Smooth muscle cell (in vitro differentiated cells): Measurements from ENCODE around the gene LGR4. TPM values are rescaled to one million over a fixed set of nuclear protein-coding genes. Genes with fewer than 3 reads are reported as not detected.
A peak's percentile ranks its signal among the peaks of the same experiment; 100 is the strongest.

Experiments used
- DNase-seq: peaks from one replicate; lab custom pipeline; 2025; ENCODE audit not compliant: unreplicated experiment; lab: John Stamatoyannopoulos, UW
- H2AFZ ChIP-seq: fragments of 200-600 bp; sonication (generic); 2 replicates; pipeline ENCODE4 v1.6.0; 2016; ENCODE audit warnings: antibody characterized with exemption, low read depth, mild to moderate bottlenecking
- H3F3A ChIP-seq: fragments of 200-600 bp; sonication (generic); 2 replicates; pipeline ENCODE4 v1.6.0; 2017; ENCODE audit warnings: antibody characterized with exemption, low read depth
- H3K27ac ChIP-seq: fragments of 200-600 bp; sonication (generic); 2 replicates; pipeline ENCODE4 v1.5.1; 2016; ENCODE audit warnings: low read depth, mild to moderate bottlenecking
- H3K27me3 ChIP-seq: fragments of 200-600 bp; sonication (generic); 2 replicates; pipeline ENCODE4 v1.6.1; 2016; ENCODE audit warnings: low read depth, mild to moderate bottlenecking
- H3K36me3 ChIP-seq: fragments of 200-600 bp; sonication (generic); 2 replicates; pipeline ENCODE4 v1.5.1; 2016; ENCODE audit warnings: low read depth
- H3K4me1 ChIP-seq: fragments of 200-600 bp; sonication (generic); 2 replicates; pipeline ENCODE4 v1.5.1; 2016; ENCODE audit warnings: low read depth
- H3K4me2 ChIP-seq: fragments of 200-600 bp; sonication (generic); 2 replicates; pipeline ENCODE4 v1.6.0; 2016; ENCODE audit warnings: mild to moderate bottlenecking
- H3K4me3 ChIP-seq: fragments of 200-600 bp; sonication (generic); 2 replicates; pipeline ENCODE4 v1.5.1; 2016; ENCODE audit warnings: mild to moderate bottlenecking
- H3K79me2 ChIP-seq: fragments of 200-600 bp; sonication (generic); 2 replicates; pipeline ENCODE4 v1.6.0; 2016; ENCODE audit warnings: low read depth, mild to moderate bottlenecking
- H3K9ac ChIP-seq: fragments of 200-600 bp; sonication (generic); 2 replicates; pipeline ENCODE4 v1.6.0; 2016; ENCODE audit warnings: low read depth
- H3K9me3 ChIP-seq: fragments of 200-600 bp; sonication (generic); replicated peaks from 2 replicates; pipeline ENCODE4 v1.5.1; 2016; ENCODE audit warnings: low read depth
- H4K20me1 ChIP-seq: fragments of 200-600 bp; sonication (generic); 2 replicates; pipeline ENCODE4 v1.6.0; 2016; ENCODE audit warnings: low read depth
- WGBS: methylation state at CpG from one replicate; pipeline ENCODE4 v1.1.7; 2016; ENCODE audit warnings: low lambda C conversion rate; 5-methylcytosine and 5-hydroxymethylcytosine counted together
- polyA plus RNA-seq: library from polyadenylated mRNA; unstranded; fragments of >200 nt; fragmentation: Nextera tagmentation; extraction: Ambion mirVana; gene quantifications from 2 replicates; pipeline ENCODE4 v1.2.1, GENCODE V29; 2016
- total RNA-seq: library from RNA; depleted of rRNA; stranded (reverse); fragments of >200 nt; gene quantifications from 2 replicates; pipeline ENCODE4 v1.2.3, GENCODE V29; 2014
- TF ChIP-seq, protein P1 (sequence below): fragments of 200-600 bp; sonication (generic); IDR thresholded peaks from 2 replicates; pipeline ENCODE4 v1.5.1; 2017; ENCODE audit warnings: borderline replicate concordance, mild to moderate bottlenecking, antibody characterized with exemption; ENCODE audit not compliant: insufficient read depth, poor library complexity, severe bottlenecking

LGR4 gene
- total and polyA plus RNA-seq, 2 experiments from 2014 or later: 21.4 to 96.5 TPM

DNA sequence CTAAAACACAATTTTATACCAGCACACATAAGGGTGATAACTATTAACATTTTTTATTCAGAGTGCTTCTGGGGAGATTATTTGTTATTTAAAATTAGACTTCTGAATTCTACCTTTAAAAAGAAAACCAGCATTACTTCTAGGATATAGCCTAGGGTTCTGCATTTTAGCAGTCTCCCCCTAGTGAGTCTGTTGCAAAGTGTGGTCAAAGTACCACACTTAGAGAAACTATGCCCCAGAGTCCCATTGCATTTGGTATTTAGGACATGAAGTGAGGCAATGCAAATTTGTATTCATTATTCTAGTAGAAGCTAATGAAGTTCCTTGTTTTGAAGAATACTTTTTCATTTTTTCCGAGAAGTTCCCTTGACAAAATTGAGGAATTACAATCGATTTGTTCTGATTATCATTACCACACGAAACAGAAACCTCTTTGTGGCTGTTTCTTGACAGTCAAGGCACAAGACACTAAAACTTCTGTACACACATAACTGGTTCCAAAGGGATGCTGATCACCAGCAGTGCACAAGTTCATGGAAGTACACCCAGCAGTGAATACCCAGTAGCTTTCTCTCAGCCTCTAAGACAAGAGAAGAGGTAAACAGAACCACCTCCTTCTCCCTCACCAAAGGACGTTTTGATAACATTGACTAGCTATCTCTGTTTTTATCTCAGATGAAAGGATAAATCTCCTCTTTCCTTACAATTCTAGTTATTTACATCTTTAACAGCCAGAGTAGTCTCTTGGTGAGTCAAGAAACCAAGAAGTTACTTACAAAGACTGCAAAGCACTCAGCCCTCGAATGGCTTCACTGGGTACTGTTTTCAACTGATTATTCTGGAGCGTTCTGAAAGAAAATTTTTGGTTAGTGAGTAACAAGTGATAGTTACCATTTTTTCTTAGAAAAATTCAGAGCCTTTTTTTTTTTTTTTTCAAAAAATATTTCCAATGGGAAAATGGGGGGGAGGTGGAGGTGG lies 82.0 kb downstream of the LGR4 start:
- H4K20me1 ChIP-seq: no peaks in the 10 kb centered on the region
- peak overlapping the region; percentile 5 for H3K9ac ChIP-seq
- no peak for DNase-seq
- peaks cover 2% of the 10 kb centered on the region for H3K79me2 ChIP-seq
- H3F3A ChIP-seq: peaks cover 20% of the 10 kb centered on the region
- no peaks in the 10 kb centered on the region for H3K27me3 ChIP-seq
- TF ChIP-seq, protein P1, sequence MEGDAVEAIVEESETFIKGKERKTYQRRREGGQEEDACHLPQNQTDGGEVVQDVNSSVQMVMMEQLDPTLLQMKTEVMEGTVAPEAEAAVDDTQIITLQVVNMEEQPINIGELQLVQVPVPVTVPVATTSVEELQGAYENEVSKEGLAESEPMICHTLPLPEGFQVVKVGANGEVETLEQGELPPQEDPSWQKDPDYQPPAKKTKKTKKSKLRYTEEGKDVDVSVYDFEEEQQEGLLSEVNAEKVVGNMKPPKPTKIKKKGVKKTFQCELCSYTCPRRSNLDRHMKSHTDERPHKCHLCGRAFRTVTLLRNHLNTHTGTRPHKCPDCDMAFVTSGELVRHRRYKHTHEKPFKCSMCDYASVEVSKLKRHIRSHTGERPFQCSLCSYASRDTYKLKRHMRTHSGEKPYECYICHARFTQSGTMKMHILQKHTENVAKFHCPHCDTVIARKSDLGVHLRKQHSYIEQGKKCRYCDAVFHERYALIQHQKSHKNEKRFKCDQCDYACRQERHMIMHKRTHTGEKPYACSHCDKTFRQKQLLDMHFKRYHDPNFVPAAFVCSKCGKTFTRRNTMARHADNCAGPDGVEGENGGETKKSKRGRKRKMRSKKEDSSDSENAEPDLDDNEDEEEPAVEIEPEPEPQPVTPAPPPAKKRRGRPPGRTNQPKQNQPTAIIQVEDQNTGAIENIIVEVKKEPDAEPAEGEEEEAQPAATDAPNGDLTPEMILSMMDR: no peak
- H3K4me2 ChIP-seq: peak overlapping the region; percentile 46
- H3K4me1 ChIP-seq: peaks cover 99% of the 10 kb centered on the region
- no peak overlapping the region for H3K4me3 ChIP-seq
- H2AFZ ChIP-seq: no peak overlapping the region
- H3K9me3 ChIP-seq: no peaks in the 10 kb centered on the region
- WGBS: 49% methylated on average over 6 of the region's 6 CpGs
- H3K36me3 ChIP-seq: no peaks in the 10 kb centered on the region
- H3K27ac ChIP-seq: peak overlapping the region; percentile 88

DNA sequence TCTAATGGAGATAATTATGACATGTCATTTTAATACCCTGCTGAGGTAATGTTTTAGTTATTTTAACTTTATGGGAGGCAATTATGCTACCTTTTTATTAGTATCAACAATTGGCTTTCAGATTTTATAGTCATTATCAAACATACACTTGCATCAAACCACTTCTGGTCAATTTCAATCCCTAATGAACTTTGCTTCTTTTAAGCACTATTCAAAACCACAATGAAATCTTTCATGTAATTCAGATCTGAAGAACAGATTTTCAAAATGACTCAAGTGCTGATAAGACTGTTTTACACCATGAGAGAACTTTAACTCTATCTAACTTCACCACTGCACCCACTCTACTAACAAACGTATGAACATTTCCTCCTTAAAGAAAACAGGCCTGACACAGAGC lies 83.7 kb downstream of the LGR4 start:
- 8% methylated on average over 1 of the region's 1 CpG for WGBS

DNA sequence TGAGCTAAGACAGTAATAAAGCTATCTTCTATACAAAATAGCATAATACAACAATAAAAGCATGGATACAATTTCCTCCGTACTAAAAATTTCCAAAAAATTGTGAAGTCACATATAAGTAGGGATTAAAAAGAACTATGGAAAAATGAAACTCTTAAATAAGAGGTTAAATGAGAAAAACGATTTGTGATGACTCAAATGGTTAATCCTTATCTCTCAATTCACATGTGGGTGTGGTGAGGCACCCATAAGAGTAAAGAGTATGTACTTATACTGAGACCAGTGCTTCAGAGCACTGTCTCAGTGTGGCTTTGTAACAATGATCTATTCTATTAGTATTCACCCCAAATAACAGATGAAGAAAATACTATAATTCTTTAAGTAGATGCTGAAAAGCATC lies 84.6 kb downstream of the LGR4 start:
- DNase-seq: no peak
- Histone ChIP-seq H3K4me3 (no peak overlapping the region), H3K79me2 (peaks cover 2% of the 10 kb centered on the region), H4K20me1 (no peaks in the 10 kb centered on the region), H3K4me1 (peaks cover 81% of the 10 kb centered on the region), H3K9me3 (no peaks in the 10 kb centered on the region), H3K4me2 (peak overlapping the region; percentile 62), H3F3A (peaks cover 11% of the 10 kb centered on the region), H3K27me3 (no peaks in the 10 kb centered on the region), H3K36me3 (no peaks in the 10 kb centered on the region), H3K27ac (peak overlapping the region; percentile 88), H3K9ac (no peak overlapping the region), H2AFZ (no peak overlapping the region)
- TF ChIP-seq, protein P1: no peak
- WGBS: 51% methylated on average over 2 of the region's 2 CpGs

More for the DNA sequence above, 83.7 kb downstream of the LGR4 start:
- Histone ChIP-seq H3K4me3 (no peak overlapping the region), H3K27me3 (no peaks in the 10 kb centered on the region), H3K79me2 (peaks cover 2% of the 10 kb centered on the region), H3K27ac (peak overlapping the region; percentile 88), H2AFZ (no peak overlapping the region), H3K36me3 (no peaks in the 10 kb centered on the region), H4K20me1 (no peaks in the 10 kb centered on the region), H3K9ac (no peak overlapping the region), H3K9me3 (no peaks in the 10 kb centered on the region), H3K4me1 (peaks cover 88% of the 10 kb centered on the region), H3F3A (peaks cover 15% of the 10 kb centered on the region), H3K4me2 (peak overlapping the region; percentile 62)
- TF ChIP-seq, protein P1: no peak
- DNase-seq: no peak
